Peyer's patch (tissue), 4 donors: ENCODE data around the gene PRKCH. TPM values are rescaled to one million over a fixed set of nuclear protein-coding genes. Genes with fewer than 3 reads are reported as not detected.

Source experiments
- DNase-seq, 3 donors: peaks; one replicate each; pipeline ENCODE4 v3.0.0-alpha.2; 2017 to 2019
- H3K27ac ChIP-seq, 4 donors: fragments of 200-600 bp; sonication (generic); one replicate each; pipeline ENCODE4 v1.5.1; 2016 to 2019
- H3K27me3 ChIP-seq, 2 donors: fragments of 200-600 bp; sonication (generic); one replicate each; pipeline ENCODE4 v1.5.1; 2019
- H3K36me3 ChIP-seq, 3 donors: fragments of 200-600 bp; sonication (generic); one replicate each; pipeline ENCODE4 v1.5.1; 2016 to 2019
- H3K4me1 ChIP-seq, 4 donors: fragments of 200-600 bp; sonication (generic); one replicate each; pipeline ENCODE4 v1.5.1; 2016 to 2019
- H3K4me3 ChIP-seq, 4 donors: fragments of 200-600 bp; sonication (generic); 1 replicate in 3 of 4; 2 replicates in 1 of 4; pipeline ENCODE4 v1.5.1; 2016 to 2019; ENCODE audit warnings: mild to moderate bottlenecking in 1 of 4
- H3K9me3 ChIP-seq, 4 donors: fragments of 200-600 bp; sonication (generic); one replicate each; pipeline ENCODE4 v1.5.1; 2016 to 2019; ENCODE audit warnings: mild to moderate bottlenecking in 1 of 4
- CTCF ChIP-seq, 6 experiments: fragments of 450-650 bp in 4 of 6; fragments of 200-600 bp in 2 of 6; sonication (generic) in 1 of 6; IDR thresholded peaks; one replicate each; pipeline ENCODE4 v1.5.1; 2017 to 2019; ENCODE audit warnings: antibody characterized with exemption in 6 of 6, mild to moderate bottlenecking in 3 of 6, moderate library complexity in 1 of 6
- POLR2A ChIP-seq, 2 donors: fragments of 450-650 bp; IDR thresholded peaks; one replicate each; pipeline ENCODE4 v1.5.1; 2017; ENCODE audit warnings: antibody characterized with exemption in 2 of 2, mild to moderate bottlenecking in 2 of 2, moderate library complexity in 2 of 2
- total RNA-seq, 4 donors: library from RNA; depleted of rRNA; stranded (reverse); fragments of >200 nt; gene quantifications; one replicate each; pipeline ENCODE4 v1.1.0, GENCODE V29; 2016

PRKCH gene
- total RNA-seq, 4 donors from 2014 or later = 32.5 to 64.2 (median 53.0) TPM

GRCh38 chr14:61455351-61455750 lies 134.0 kb downstream of the PRKCH start:
- Histone ChIP-seq H3K9me3 (no peaks in the 10 kb centered on the region), H3K27me3 (no peaks in the 10 kb centered on the region), H3K4me1 (no peaks in the 10 kb centered on the region), H3K36me3 (no peaks in the 10 kb centered on the region), H3K27ac (no peak overlapping the region), H3K4me3 (no peak overlapping the region)
- no peak for DNase-seq
- TF ChIP-seq POLR2A (IDR thresholded peaks at IDR 0.05) = no peak
- TF ChIP-seq CTCF (IDR thresholded peaks at IDR 0.05) = no peak

GRCh38 chr14:61456720-61457119 lies 135.3 kb downstream of the PRKCH start:
- H3K27me3 ChIP-seq = no peaks in the 10 kb centered on the region
- H3K9me3 ChIP-seq = no peaks in the 10 kb centered on the region
- DNase-seq = peak in 2 of 3 donors; percentile 92 to 96
- H3K4me1 ChIP-seq = peaks cover 0 to under 1% (median 0%) of the 10 kb centered on the region in 4 donors
- H3K36me3 ChIP-seq = no peaks in the 10 kb centered on the region
- H3K27ac ChIP-seq = no peak overlapping the region
- TF ChIP-seq POLR2A (IDR thresholded peaks at IDR 0.05) (no peak), CTCF (IDR thresholded peaks at IDR 0.05) (peak; percentile 64 to 92 (median 82))
- H3K4me3 ChIP-seq = no peak overlapping the region

- Histone ChIP-seq H3K4me1 (peaks cover 0 to 9% (median 4%) of the 10 kb centered on the region in 4 donors), H3K36me3 (no peaks in the 10 kb centered on the region)
- no peak for DNase-seq
Observed at GRCh38 chr14:61458766-61459165, 137.4 kb downstream of the PRKCH start.

GRCh38 chr14:61459229-61459628 lies 137.8 kb downstream of the PRKCH start:
- no peak for TF ChIP-seq POLR2A (IDR thresholded peaks at IDR 0.05)

More at GRCh38 chr14:61458766-61459165, 137.4 kb downstream of the PRKCH start:
- no peaks in the 10 kb centered on the region for H3K27me3 ChIP-seq
- H3K9me3 ChIP-seq = no peaks in the 10 kb centered on the region
- TF ChIP-seq CTCF (IDR thresholded peaks at IDR 0.05) (no peak), POLR2A (IDR thresholded peaks at IDR 0.05) (no peak)
- H3K4me3 ChIP-seq = no peak overlapping the region
- no peak overlapping the region for H3K27ac ChIP-seq

GRCh38 chr14:61460063-61460462 lies 138.7 kb downstream of the PRKCH start:
- no peak for DNase-seq
- Histone ChIP-seq H3K9me3 (no peaks in the 10 kb centered on the region), H3K4me3 (no peak overlapping the region), H3K4me1 (peaks cover 0 to 9% (median 4%) of the 10 kb centered on the region in 4 donors), H3K27ac (no peak overlapping the region), H3K36me3 (no peaks in the 10 kb centered on the region), H3K27me3 (no peaks in the 10 kb centered on the region)
- TF ChIP-seq POLR2A (IDR thresholded peaks at IDR 0.05) = no peak
- TF ChIP-seq CTCF (IDR thresholded peaks at IDR 0.05) = no peak

More at GRCh38 chr14:61459229-61459628, 137.8 kb downstream of the PRKCH start:
- no peak for DNase-seq
- no peaks in the 10 kb centered on the region for H3K36me3 ChIP-seq
- H3K4me3 ChIP-seq = no peak overlapping the region
- no peaks in the 10 kb centered on the region for H3K9me3 ChIP-seq
- H3K27ac ChIP-seq = no peak overlapping the region
- H3K27me3 ChIP-seq = no peaks in the 10 kb centered on the region
- peaks cover 0 to 9% (median 4%) of the 10 kb centered on the region in 4 donors for H3K4me1 ChIP-seq

- TF ChIP-seq POLR2A (IDR thresholded peaks at IDR 0.05) (no peak), CTCF (IDR thresholded peaks at IDR 0.05) (no peak)
- Histone ChIP-seq H3K27ac (no peak overlapping the region), H3K27me3 (no peaks in the 10 kb centered on the region), H3K36me3 (no peaks in the 10 kb centered on the region), H3K4me1 (peaks cover 0 to 9% (median 4%) of the 10 kb centered on the region in 4 donors), H3K9me3 (no peaks in the 10 kb centered on the region), H3K4me3 (no peak overlapping the region)
- DNase-seq = no peak
Observed at GRCh38 chr14:61460718-61461611, 139.6 kb downstream of the PRKCH start.
